ENCODE data around the gene CD2AP. TPM values are rescaled to one million over a fixed set of nuclear protein-coding genes. Genes with fewer than 3 reads are reported as not detected.
"Not testable (repeated sequence)": the region's sequence is repeated elsewhere in the genome, so short reads cannot be mapped to it uniquely, and the experiment has no call there.

CD2AP gene
- total and polyA plus RNA-seq, 9 donors = 6.9 to 40.7 (median 15.5) TPM

- 71 to 72% (median 72%) methylated on average over 4 of the region's 4 CpGs for WGBS, 3 donors
- Histone ChIP-seq H3K4me3 (no peak overlapping the region), H3K27me3 (no peaks in the 10 kb centered on the region), H3K9me3 (no peaks in the 10 kb centered on the region), H3K36me3 (no peaks in the 10 kb centered on the region), H3K27ac (no peak overlapping the region), H3K4me1 (ENCODE audit: insufficient read depth) (no peaks in the 10 kb centered on the region)
- intact Hi-C loops (cut with DNase I) = no loop called here
- TF ChIP-seq POLR2A (IDR thresholded peaks at IDR 0.05) (no peak), CTCF (IDR thresholded peaks at IDR 0.05) (no peak), EP300 (IDR thresholded peaks at IDR 0.05) (no peak)
- DNase-seq = no peak
Measured at GRCh38 chr6:47646689-47647088, 169.1 kb downstream of the CD2AP start.

DNA sequence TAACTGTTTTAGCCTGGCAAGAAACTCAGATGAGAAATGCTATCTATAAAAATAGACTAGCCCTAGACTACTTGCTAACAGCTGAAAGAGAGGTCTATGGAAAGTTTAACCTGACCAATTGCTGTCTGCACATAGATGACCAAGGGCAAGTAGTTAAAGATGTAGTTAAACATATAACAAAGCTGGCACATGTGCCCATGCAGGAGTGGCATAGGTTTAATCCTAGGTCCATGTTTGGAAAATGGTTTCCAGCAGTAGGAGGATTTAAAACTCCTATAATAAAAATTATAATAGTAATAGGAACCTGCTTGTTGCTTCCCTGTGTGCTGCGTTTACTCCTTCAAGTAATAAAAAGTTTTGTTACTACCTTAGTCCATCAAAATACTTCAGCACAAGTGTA lies 169.6 kb downstream of the CD2AP start:
- intact Hi-C loops (cut with DNase I) = no loop called here
- Histone ChIP-seq H3K36me3 (no peaks in the 10 kb centered on the region), H3K27ac (no peak overlapping the region), H3K27me3 (no peaks in the 10 kb centered on the region), H3K4me1 (ENCODE audit: insufficient read depth) (no peaks in the 10 kb centered on the region), H3K4me3 (no peak overlapping the region), H3K9me3 (no peaks in the 10 kb centered on the region)
- DNase-seq = no peak
- TF ChIP-seq CTCF (IDR thresholded peaks at IDR 0.05) (no peak), EP300 (IDR thresholded peaks at IDR 0.05) (no peak), POLR2A (IDR thresholded peaks at IDR 0.05) (no peak)
- WGBS, 3 donors = 83 to 96% (median 83%) methylated on average over 1 of the region's 1 CpG

- H3K4me3 ChIP-seq; H3K36me3 ChIP-seq; H3K9me3 ChIP-seq; H3K4me1 ChIP-seq (ENCODE audit: insufficient read depth); H3K27ac ChIP-seq; intact Hi-C loops (cut with DNase I); DNase-seq; H3K27me3 ChIP-seq: not testable (repeated sequence)
- WGBS, 3 donors = 87 to 93% (median 90%) methylated on average over 4 of the region's 4 CpGs
Measured at GRCh38 chr6:47647626-47648025, 170.0 kb downstream of the CD2AP start.

GRCh38 chr6:47648031-47648430 lies 170.4 kb downstream of the CD2AP start:
- DNase-seq = no peak
- TF ChIP-seq CTCF (IDR thresholded peaks at IDR 0.05) (no peak), POLR2A (IDR thresholded peaks at IDR 0.05) (no peak), EP300 (IDR thresholded peaks at IDR 0.05) (no peak)
- H3K9me3 ChIP-seq = no peaks in the 10 kb centered on the region

GRCh38 chr6:47650553-47651432 lies 173.2 kb downstream of the CD2AP start:
- intact Hi-C loops (cut with DNase I) = no loop called here
- WGBS, 3 donors = 37 to 53% (median 44%) methylated on average over 3 of the region's 3 CpGs
- TF ChIP-seq CTCF (IDR thresholded peaks at IDR 0.05) = no peak
- no peak for TF ChIP-seq POLR2A (IDR thresholded peaks at IDR 0.05)
- no peak for TF ChIP-seq EP300 (IDR thresholded peaks at IDR 0.05)
- no peak for DNase-seq
- H3K27ac ChIP-seq = no peak overlapping the region
- no peaks in the 10 kb centered on the region for H3K9me3 ChIP-seq
- H3K27me3 ChIP-seq = no peaks in the 10 kb centered on the region
- no peaks in the 10 kb centered on the region for H3K36me3 ChIP-seq
- H3K4me1 ChIP-seq (ENCODE audit: insufficient read depth) = no peaks in the 10 kb centered on the region
- no peak overlapping the region for H3K4me3 ChIP-seq

More at GRCh38 chr6:47648031-47648430, 170.4 kb downstream of the CD2AP start:
- H3K27ac ChIP-seq = no peak overlapping the region
- no peaks in the 10 kb centered on the region for H3K4me1 ChIP-seq (ENCODE audit: insufficient read depth)
- no peaks in the 10 kb centered on the region for H3K27me3 ChIP-seq
- H3K4me3 ChIP-seq = no peak overlapping the region
- 72 to 86% (median 82%) methylated on average over 2 of the region's 2 CpGs for WGBS, 3 donors
- intact Hi-C loops (cut with DNase I) = no loop called here
- H3K36me3 ChIP-seq = no peaks in the 10 kb centered on the region
